NCI-H2171 treated with DMSO at 0.1 percent for 48 hours (cell line): ENCODE results near the gene COA5.

ENCODE experiments used
- DNase-seq: peaks from one replicate; lab custom pipeline; 2025; lab: John Stamatoyannopoulos, UW

Gene COA5

GRCh38 chr2:98571796-98572195 is 36.5 kb downstream of the COA5 start:
- DNase-seq, result no peak

- no peak for DNase-seq
Observed at GRCh38 chr2:98571121-98571701, 37.1 kb downstream of the COA5 start.

- DNase-seq, result no peak
Observed at GRCh38 chr2:98570356-98570755, 38.0 kb downstream of the COA5 start.

- no peak for DNase-seq
Observed at GRCh38 chr2:98569915-98570314, 38.4 kb downstream of the COA5 start.

GRCh38 chr2:98569197-98569793 is 39.0 kb downstream of the COA5 start:
- no peak for DNase-seq

GRCh38 chr2:98568161-98568956 is 40.0 kb downstream of the COA5 start:
- DNase-seq, result no peak

GRCh38 chr2:98565941-98566340 is 42.4 kb downstream of the COA5 start:
- DNase-seq, result no peak

GRCh38 chr2:98565286-98565860 is 42.9 kb downstream of the COA5 start:
- DNase-seq, result no peak

- DNase-seq, result peak; percentile 32
Observed at GRCh38 chr2:98564541-98565132, 43.7 kb downstream of the COA5 start.

- no peak for DNase-seq
Observed at GRCh38 chr2:98563394-98563793, 44.9 kb downstream of the COA5 start.

- no peak for DNase-seq
Observed at GRCh38 chr2:98561902-98562695, 46.2 kb downstream of the COA5 start.

- DNase-seq, result no peak
Observed at GRCh38 chr2:98561018-98561417, 47.3 kb downstream of the COA5 start.

- no peak for DNase-seq
Observed at GRCh38 chr2:98560256-98560771, 48.0 kb downstream of the COA5 start.

- DNase-seq, result no peak
Observed at GRCh38 chr2:98559581-98559980, 48.7 kb downstream of the COA5 start.

GRCh38 chr2:98558852-98559530 is 49.3 kb downstream of the COA5 start:
- DNase-seq, result no peak

GRCh38 chr2:98556344-98557033 is 51.8 kb downstream of the COA5 start:
- no peak for DNase-seq

- DNase-seq, result peak; percentile 19
Observed at GRCh38 chr2:98555696-98556095, 52.6 kb downstream of the COA5 start.

- DNase-seq, result no peak
Observed at GRCh38 chr2:98554116-98554861, 54.0 kb downstream of the COA5 start.

GRCh38 chr2:98552499-98553179 is 55.7 kb downstream of the COA5 start:
- DNase-seq, result no peak
